Activated gamma-delta T cell treated with Interleukin-2 at 50 U/mL for 16 hours (primary cell): Measurements from ENCODE around the gene ATG9B.
A peak's percentile ranks its signal among the peaks of the same experiment; 100 is the strongest.

ENCODE experiments used
- DNase-seq: peaks from one replicate; pipeline ENCODE4 v3.0.0-alpha.2; 2020

Gene ATG9B

GRCh38 chr7:150977382-150978125, 46.7 kb downstream of the ATG9B start:
- DNase-seq = no peak

GRCh38 chr7:150976529-150977381, 47.5 kb downstream of the ATG9B start:
- DNase-seq = no peak

DNA sequence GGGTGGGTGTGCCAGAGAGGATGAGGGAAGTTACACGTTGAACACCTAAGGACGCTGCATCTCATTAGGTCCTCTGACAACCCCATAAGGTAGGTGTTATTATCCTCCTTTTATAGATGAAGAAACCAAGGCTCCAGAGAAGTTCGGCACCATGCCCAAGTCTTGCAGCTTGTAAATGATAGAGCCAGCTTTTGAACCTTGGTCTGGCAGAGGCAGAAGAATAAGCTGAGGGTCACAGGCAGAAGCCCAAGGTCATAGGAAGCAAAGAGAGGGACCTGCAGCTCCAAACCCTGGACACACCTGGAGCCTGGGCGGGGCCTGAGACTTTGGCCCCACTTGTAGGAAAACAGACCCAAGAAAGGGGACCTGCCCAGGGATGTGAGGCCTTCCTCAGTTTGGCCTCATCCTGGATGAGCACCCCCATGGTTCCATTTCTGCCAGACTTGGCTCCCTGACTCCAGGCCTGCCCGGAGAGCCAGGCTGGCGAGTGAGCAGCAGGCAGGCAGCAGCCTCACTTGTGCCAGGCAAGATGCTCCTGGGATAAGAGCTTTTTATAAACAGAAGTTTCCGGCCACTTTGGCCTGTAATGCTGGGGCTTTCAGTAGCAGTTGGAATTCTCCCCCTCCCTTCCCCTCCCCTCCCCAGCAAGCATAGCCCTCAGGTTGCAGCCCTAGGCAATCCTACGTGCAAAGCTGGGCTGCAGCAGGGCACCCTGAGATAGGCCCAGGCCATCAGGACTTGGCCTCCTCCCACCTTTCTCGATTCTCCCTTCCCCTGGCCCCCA, 48.6 kb downstream of the ATG9B start:
- no peak for DNase-seq

- peak; percentile 77 for DNase-seq
These were observed 49.6 kb downstream of the ATG9B start for GRCh38 chr7:150974468-150975391.

- DNase-seq = no peak
These were observed 50.5 kb downstream of the ATG9B start for GRCh38 chr7:150973571-150974451.

DNA sequence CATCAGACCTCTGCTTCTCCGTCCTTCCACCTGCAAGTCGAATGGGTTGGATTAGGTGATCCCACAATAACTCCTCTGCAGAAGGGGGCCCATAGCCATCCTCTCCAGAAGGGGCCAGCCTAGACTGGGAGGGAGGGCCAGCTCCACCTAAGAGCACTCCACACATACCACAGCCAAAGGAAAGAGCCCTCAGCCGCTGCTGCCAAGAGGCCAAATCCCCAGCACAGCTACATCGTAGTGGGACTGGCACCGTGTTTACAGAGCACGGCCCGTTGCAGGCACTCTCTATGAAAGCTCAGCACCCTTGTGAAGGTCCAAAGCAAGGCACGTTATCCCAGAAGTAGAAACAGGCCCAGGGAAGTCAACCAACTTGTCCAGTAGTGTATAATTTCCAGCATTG, 51.6 kb downstream of the ATG9B start:
- no peak for DNase-seq

DNA sequence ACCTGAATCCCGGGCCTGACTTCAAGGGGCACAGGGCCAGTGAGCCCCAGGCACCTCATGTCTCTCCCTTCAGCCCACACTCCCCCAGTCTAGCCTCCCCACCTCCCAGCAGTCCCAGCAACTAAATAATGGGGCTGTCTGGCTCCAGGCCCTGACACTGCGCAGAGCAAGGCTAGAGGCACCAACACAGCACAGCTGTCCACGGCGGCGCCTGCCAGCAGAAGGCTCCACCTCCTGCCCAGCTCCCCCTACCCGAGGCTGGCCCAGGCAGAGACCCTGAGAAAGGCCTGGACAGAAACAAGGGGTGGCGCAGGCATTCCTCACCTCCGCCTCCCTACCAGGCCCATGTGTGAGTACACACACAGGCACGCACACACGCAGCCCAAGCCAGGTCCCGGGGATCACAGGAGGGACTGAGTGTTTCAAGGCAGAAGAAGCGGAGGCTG, 52.2 kb downstream of the ATG9B start:
- no peak for DNase-seq

GRCh38 chr7:150971242-150972022, 52.9 kb downstream of the ATG9B start:
- no peak for DNase-seq

DNA sequence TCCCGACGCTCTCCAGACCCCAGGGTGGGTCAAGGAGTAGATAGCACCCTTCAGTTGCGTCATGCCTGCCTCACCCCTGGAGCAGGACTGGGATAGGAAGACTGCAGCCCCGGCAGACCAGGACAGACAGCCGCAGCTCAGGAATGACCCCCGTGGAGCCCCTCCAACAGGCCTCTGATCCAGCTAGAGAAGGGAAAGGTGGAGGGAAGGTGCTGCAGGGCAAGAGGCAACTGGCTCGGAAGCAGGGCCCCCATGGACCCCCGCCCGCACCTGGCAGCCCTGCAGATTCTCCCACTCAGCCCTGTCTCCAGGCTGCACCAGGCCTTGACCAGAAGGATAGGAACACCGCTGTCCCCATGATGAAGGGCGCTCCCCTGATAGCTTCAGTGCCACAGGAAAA, 53.9 kb downstream of the ATG9B start:
- no peak for DNase-seq

DNA sequence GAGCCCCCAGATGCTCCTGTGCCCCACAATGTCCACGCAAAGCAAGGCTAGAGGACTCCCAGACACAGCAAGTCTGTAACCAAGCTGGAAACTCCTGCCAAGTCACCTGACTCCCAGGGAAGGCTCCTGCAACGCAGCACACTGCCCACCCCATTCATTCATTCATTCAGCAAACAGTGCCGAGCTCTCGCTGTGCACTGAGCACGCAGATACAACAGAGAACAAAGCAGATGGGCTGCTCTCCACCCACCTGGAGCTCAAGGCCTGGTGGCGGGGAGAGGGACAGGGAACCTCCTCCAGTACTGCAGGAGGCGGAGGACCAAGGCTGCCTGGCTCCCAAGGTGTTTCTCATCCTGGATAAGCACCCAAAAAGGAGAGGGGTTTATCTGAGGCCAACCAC, 54.8 kb downstream of the ATG9B start:
- DNase-seq = no peak

- DNase-seq = no peak
These were observed 55.4 kb downstream of the ATG9B start for GRCh38 chr7:150968734-150969372.

DNA sequence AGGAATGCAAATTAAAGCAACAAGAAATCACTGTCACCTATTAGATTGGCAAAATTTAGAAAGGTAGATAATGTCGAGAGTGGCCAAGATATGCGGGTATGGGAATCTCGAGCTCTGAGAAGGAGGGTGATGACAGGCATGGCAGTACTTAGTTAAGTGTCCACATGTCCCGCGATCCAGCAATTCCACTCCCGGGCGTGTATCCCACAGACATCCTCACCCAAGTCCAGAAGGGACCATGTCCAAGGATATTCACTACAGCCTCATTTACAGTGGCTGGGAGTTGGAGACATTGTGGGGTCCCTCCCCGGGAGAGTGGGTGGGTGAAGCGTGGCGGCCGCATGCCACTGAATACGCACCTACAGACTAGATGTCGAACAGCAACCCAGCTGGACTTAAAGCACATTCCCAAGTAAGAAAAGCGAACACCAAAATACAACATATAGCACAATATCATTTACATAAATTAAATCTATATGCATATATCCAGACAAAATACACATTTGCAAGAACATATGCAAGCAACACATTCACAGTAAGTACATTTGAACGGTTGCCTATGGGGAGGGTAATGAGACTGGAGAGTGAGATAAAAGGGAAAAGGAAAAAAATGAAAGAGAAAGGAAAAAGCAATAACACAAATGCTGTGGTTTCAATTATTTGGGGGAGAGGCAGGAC, 56.1 kb downstream of the ATG9B start:
- DNase-seq = no peak

- DNase-seq = no peak
These were observed 56.9 kb downstream of the ATG9B start for GRCh38 chr7:150967349-150967748.

DNA sequence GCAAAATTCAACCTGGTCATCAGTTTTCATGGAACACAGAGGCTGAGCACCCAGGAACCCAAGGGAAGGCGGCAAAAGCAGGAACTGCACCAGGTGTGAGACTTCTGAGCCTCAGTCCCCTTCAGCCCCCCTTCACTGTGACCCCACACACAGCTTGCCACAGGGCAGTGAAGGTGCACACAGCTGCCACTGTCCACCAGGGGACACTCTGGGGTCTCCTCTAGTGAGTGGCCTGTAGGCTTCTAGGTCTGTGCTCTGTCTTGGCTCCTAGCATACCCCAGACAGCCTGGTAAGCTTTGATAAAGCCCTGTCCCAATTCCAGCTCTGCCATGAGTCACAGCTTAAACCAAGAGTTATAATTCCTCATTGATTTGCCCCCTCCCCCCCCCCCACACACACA, 58.3 kb downstream of the ATG9B start:
- no peak for DNase-seq

DNA sequence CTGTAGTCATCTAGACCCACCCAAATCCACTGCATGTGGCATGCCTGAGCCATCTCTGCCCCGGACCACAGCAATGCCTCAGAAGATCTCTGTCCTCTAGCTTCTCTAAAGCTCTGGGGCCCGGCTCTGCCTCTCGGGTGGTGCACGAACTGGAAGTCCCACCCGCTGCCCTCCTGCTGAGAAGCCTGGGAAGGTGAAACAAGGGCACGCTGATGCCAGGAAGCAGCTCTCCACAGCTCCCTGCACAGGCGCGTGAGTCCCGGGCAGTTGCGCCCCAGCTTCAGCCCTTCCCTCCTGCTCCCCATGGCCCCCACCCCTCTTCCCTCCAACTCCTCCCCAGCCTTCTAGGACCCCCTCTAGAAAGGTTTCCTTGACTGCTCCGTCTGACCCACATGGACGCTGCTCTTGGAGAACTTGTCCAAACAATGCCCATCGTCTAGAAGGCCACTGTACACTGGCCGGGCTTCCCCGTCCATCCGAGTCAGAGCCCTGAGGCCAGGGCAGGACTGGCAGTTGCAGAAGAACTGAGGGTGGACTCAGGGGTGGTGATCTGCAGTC, 58.9 kb downstream of the ATG9B start:
- no peak for DNase-seq
